ENCODE results near the gene COPS8.

COPS8 gene

GRCh38 chr2:237102428-237102827 is 16.7 kb downstream of the COPS8 start:
- DNase-seq = no peak

GRCh38 chr2:237109421-237109934 is 23.8 kb downstream of the COPS8 start:
- DNase-seq = no peak

- no peak for DNase-seq
These were observed 27.5 kb downstream of the COPS8 start for GRCh38 chr2:237113026-237113795.

- DNase-seq = no peak
These were observed 30.2 kb downstream of the COPS8 start for GRCh38 chr2:237115870-237116269.

GRCh38 chr2:237116431-237116830 is 30.7 kb downstream of the COPS8 start:
- DNase-seq = no peak

GRCh38 chr2:237118025-237118424 is 32.3 kb downstream of the COPS8 start:
- DNase-seq = no peak

- DNase-seq = peak in 1 of 2 experiments; percentile 52
These were observed 33.0 kb downstream of the COPS8 start for GRCh38 chr2:237118561-237119155.

- no peak for DNase-seq
These were observed 35.2 kb downstream of the COPS8 start for GRCh38 chr2:237120916-237121315.

- DNase-seq = no peak
These were observed 35.6 kb downstream of the COPS8 start for GRCh38 chr2:237121321-237121720.

- peak; percentile 42 to 66 for DNase-seq
These were observed 36.6 kb downstream of the COPS8 start for GRCh38 chr2:237122214-237122666.

- no peak for DNase-seq
These were observed 39.1 kb downstream of the COPS8 start for GRCh38 chr2:237124820-237125219.

GRCh38 chr2:237125967-237126366 is 40.3 kb downstream of the COPS8 start:
- DNase-seq = no peak

- DNase-seq = no peak
These were observed 41.0 kb downstream of the COPS8 start for GRCh38 chr2:237126519-237127174.

- DNase-seq = no peak
These were observed 42.5 kb downstream of the COPS8 start for GRCh38 chr2:237128026-237128703.

- no peak for DNase-seq
These were observed 43.3 kb downstream of the COPS8 start for GRCh38 chr2:237128845-237129592.

- DNase-seq = no peak
These were observed 44.1 kb downstream of the COPS8 start for GRCh38 chr2:237129625-237130263.

- DNase-seq = no peak
These were observed 45.1 kb downstream of the COPS8 start for GRCh38 chr2:237130562-237131421.

GRCh38 chr2:237131749-237132533 is 46.3 kb downstream of the COPS8 start:
- no peak for DNase-seq

GRCh38 chr2:237132799-237133198 is 47.1 kb downstream of the COPS8 start:
- peak in 1 of 2 experiments; percentile 4 for DNase-seq

Data from NCI-H524 (cell line).